ENCODE measurements around the gene DYNLRB1. TPM values are rescaled to one million over a fixed set of nuclear protein-coding genes. Genes with fewer than 3 reads are reported as not detected.

DYNLRB1 gene
- total and polyA plus RNA-seq, 2 of the 13 experiments (the other 11 are each of a cell fraction or from before 2014, with no cell fraction given) = 140 to 244 TPM

GRCh38 chr20:34515484-34516246 lies 557 bp upstream of the DYNLRB1 start (continued):
- TF ChIP-seq ZNF407 (CRISPR knock-in tag; IDR thresholded peaks at IDR 0.05; ENCODE audit: not compliant biosample characterization) = no peak
- TF ChIP-seq CBX5 (CRISPR knock-in tag; IDR thresholded peaks at IDR 0.05; ENCODE audit: borderline replicate concordance) = 0 out of 2 replicates have a peak, but pooled peaks have one; percentile 1
- TF ChIP-seq PHF21A (CRISPR knock-in tag; IDR thresholded peaks at IDR 0.05) = peak; percentile 37
- TF ChIP-seq PAWR (CRISPR knock-in tag; IDR thresholded peaks at IDR 0.05; ENCODE audit: borderline replicate concordance) = no peak; the same call in 1 of the 2 replicates
- no peak; the same call in 1 of the 2 replicates for TF ChIP-seq ZNF468 (CRISPR knock-in tag; IDR thresholded peaks at IDR 0.05)
- peak; percentile 38; the same call in 1 of the 2 replicates for TF ChIP-seq ZNF619 (CRISPR knock-in tag; IDR thresholded peaks at IDR 0.05)
- 0 out of 2 replicates have a peak, but pooled peaks have one; percentile 21 for TF ChIP-seq CERS6 (CRISPR knock-in tag; IDR thresholded peaks at IDR 0.05)
- no peak for TF ChIP-seq BHLHE40 (IDR thresholded peaks at IDR 0.05; ENCODE audit: low read length)
- peak; percentile 90 for TF ChIP-seq ARID2 (CRISPR knock-in tag; IDR thresholded peaks at IDR 0.05; ENCODE audit: borderline replicate concordance)
- TF ChIP-seq ZNF160 (CRISPR knock-in tag; IDR thresholded peaks at IDR 0.05) = peak; percentile 69; the same call in 1 of the 2 replicates
- no peak for TF ChIP-seq ZNF841 (CRISPR knock-in tag; IDR thresholded peaks at IDR 0.05; ENCODE audit: borderline replicate concordance)
- TF ChIP-seq ATF4 (CRISPR knock-in tag; IDR thresholded peaks at IDR 0.05) = no peak; a peak in 1 of 4 replicates
- no peak for TF ChIP-seq ZNF652 (CRISPR knock-in tag; IDR thresholded peaks at IDR 0.05; ENCODE audit: borderline replicate concordance, low read depth)
- no peak for TF ChIP-seq ZBED4 (CRISPR knock-in tag; IDR thresholded peaks at IDR 0.05; ENCODE audit: borderline replicate concordance)

Measured in HepG2 (cell line).